ENCODE measurements around the gene SPAG5.

Gene SPAG5

GRCh38 chr17:28573966-28574480, 24.8 kb downstream of the SPAG5 start:
- no peak for DNase-seq
- ATAC-seq = no peak

GRCh38 chr17:28573521-28573920, 25.3 kb downstream of the SPAG5 start:
- ATAC-seq = no peak
- DNase-seq = no peak

GRCh38 chr17:28573040-28573380, 25.8 kb downstream of the SPAG5 start:
- ATAC-seq (no peak), DNase-seq (no peak)

- DNase-seq = no peak
- no peak for ATAC-seq
Measured at GRCh38 chr17:28572259-28573039, 26.4 kb downstream of the SPAG5 start.

GRCh38 chr17:28571361-28572122, 27.3 kb downstream of the SPAG5 start, which contains the start of gene PIGS:
TSS of gene PIGS (minus strand) at chr17:28571524. CDS start at chr17:28571496, 28 bp downstream.
- peak; percentile 98 for ATAC-seq
- DNase-seq = peak; percentile 95

GRCh38 chr17:28570716-28571360, 28.0 kb downstream of the SPAG5 start:
- DNase-seq = peak; percentile 62
- peak; percentile 42 for ATAC-seq

- ATAC-seq (no peak), DNase-seq (no peak)
Measured at GRCh38 chr17:28569446-28569845, 29.4 kb downstream of the SPAG5 start.

GRCh38 chr17:28567604-28568003, 31.2 kb downstream of the SPAG5 start:
- ATAC-seq = no peak

GRCh38 chr17:28563475-28563874, 35.4 kb downstream of the SPAG5 start:
- ATAC-seq (no peak), DNase-seq (no peak)

More at GRCh38 chr17:28567604-28568003, 31.2 kb downstream of the SPAG5 start:
- DNase-seq = no peak

- DNase-seq (no peak), ATAC-seq (no peak)
Measured at GRCh38 chr17:28555022-28555421, 43.8 kb downstream of the SPAG5 start.

- ATAC-seq (no peak), DNase-seq (no peak)
Measured at GRCh38 chr17:28554565-28554964, 44.3 kb downstream of the SPAG5 start.

GRCh38 chr17:28553000-28553505, 45.8 kb downstream of the SPAG5 start:
- DNase-seq = no peak
- no peak for ATAC-seq

- DNase-seq = peak; percentile 88
- peak; percentile 85 for ATAC-seq
Measured at GRCh38 chr17:28552176-28552999, 46.4 kb downstream of the SPAG5 start, which contains the start of gene UNC119. TSS of gene UNC119 (minus strand) at chr17:28552624. CDS start at chr17:28552557, 67 bp downstream.

- ATAC-seq (no peak), DNase-seq (no peak)
Measured at GRCh38 chr17:28551421-28552175, 47.2 kb downstream of the SPAG5 start.

GRCh38 chr17:28550858-28551257, 48.0 kb downstream of the SPAG5 start:
- no peak for DNase-seq
- ATAC-seq = no peak

- ATAC-seq = peak; percentile 59
- DNase-seq = peak; percentile 60
Measured at GRCh38 chr17:28549236-28550132, 49.3 kb downstream of the SPAG5 start.

- DNase-seq (no peak), ATAC-seq (no peak)
Measured at GRCh38 chr17:28548417-28549130, 50.3 kb downstream of the SPAG5 start.

GRCh38 chr17:28547623-28548416, 51.0 kb downstream of the SPAG5 start:
- ATAC-seq (peak; percentile 45), DNase-seq (peak; percentile 86)
